GM23248 (cell line): Measurements from ENCODE around the gene PARP16. TPM values are rescaled to one million over a fixed set of nuclear protein-coding genes. Genes with fewer than 3 reads are reported as not detected.

Source experiments
- DNase-seq: peaks from one replicate; pipeline ENCODE4 v3.0.0-alpha.2; 2015
- H2AFZ ChIP-seq: fragments of 200-600 bp; sonication (generic); 2 replicates; pipeline ENCODE4 v1.6.1; 2016; ENCODE audit warnings: antibody characterized with exemption
- H3F3A ChIP-seq: fragments of 200-600 bp; sonication (generic); 2 replicates; pipeline ENCODE4 v1.6.1; 2016; ENCODE audit warnings: mild to moderate bottlenecking, antibody characterized with exemption, mixed run types; ENCODE audit not compliant: insufficient read depth
- H3K27ac ChIP-seq: fragments of 200-600 bp; sonication (generic); 2 replicates; pipeline ENCODE4 v1.5.1; 2016; ENCODE audit warnings: mild to moderate bottlenecking
- H3K27me3 ChIP-seq: fragments of 200-600 bp; sonication (generic); replicated peaks from 2 replicates; pipeline ENCODE4 v1.6.1; 2016; ENCODE audit warnings: mild to moderate bottlenecking; ENCODE audit not compliant: insufficient read depth
- H3K36me3 ChIP-seq: fragments of 200-600 bp; sonication (generic); 2 replicates; pipeline ENCODE4 v1.6.1; 2016; ENCODE audit warnings: low read depth, mild to moderate bottlenecking
- H3K4me1 ChIP-seq: fragments of 200-600 bp; sonication (generic); 2 replicates; pipeline ENCODE4 v1.6.1; 2016; ENCODE audit warnings: mild to moderate bottlenecking; ENCODE audit not compliant: insufficient read depth
- H3K4me2 ChIP-seq: fragments of 200-600 bp; sonication (generic); one replicate; pipeline ENCODE4 v1.6.1; 2016; ENCODE audit warnings: mild to moderate bottlenecking; ENCODE audit not compliant: unreplicated experiment
- H3K4me3 ChIP-seq: fragments of 200-600 bp; sonication (generic); 2 replicates; pipeline ENCODE4 v1.5.1; 2016; ENCODE audit warnings: mild to moderate bottlenecking
- H3K79me2 ChIP-seq: fragments of 200-600 bp; sonication (generic); 2 replicates; pipeline ENCODE4 v1.6.1; 2016; ENCODE audit warnings: mild to moderate bottlenecking; ENCODE audit not compliant: insufficient read depth
- H3K9ac ChIP-seq: fragments of 200-600 bp; sonication (generic); 2 replicates; pipeline ENCODE4 v1.6.1; 2016; ENCODE audit warnings: mild to moderate bottlenecking
- H3K9me2 ChIP-seq: fragments of 200-600 bp; sonication (generic); 2 replicates; pipeline ENCODE4 v1.6.1; 2016; ENCODE audit warnings: mixed run types, mild to moderate bottlenecking, moderate library complexity; ENCODE audit not compliant: insufficient read depth
- H3K9me3 ChIP-seq: fragments of 200-600 bp; sonication (generic); one replicate; pipeline ENCODE4 v1.6.1; 2017; ENCODE audit warnings: low read depth
- H4K20me1 ChIP-seq: fragments of 200-600 bp; sonication (generic); 2 replicates; pipeline ENCODE4 v1.6.0; 2016; ENCODE audit not compliant: insufficient read depth
- EZH2 ChIP-seq: fragments of 200-600 bp; sonication (generic); IDR thresholded peaks from 2 replicates; pipeline ENCODE4 v1.6.1; 2018; ENCODE audit warnings: antibody characterized with exemption, mild to moderate bottlenecking; ENCODE audit not compliant: insufficient read depth, poor library complexity, severe bottlenecking
- EZH2phosphoT487 ChIP-seq: fragments of 200-600 bp; sonication (generic); IDR thresholded peaks from 2 replicates; pipeline ENCODE4 v1.6.1; 2018; ENCODE audit warnings: antibody characterized with exemption, moderate library complexity, mild to moderate bottlenecking, low read depth; ENCODE audit not compliant: insufficient read depth
- WGBS, 2 experiments: methylation state at CpG; one replicate each; pipeline ENCODE4 v1.1.6; 2015 to 2017; ENCODE audit warnings: low lambda C conversion rate in 2 of 2, low coverage in 1 of 2; ENCODE audit errors: missing lambda C conversion rate in 2 of 2; 5-methylcytosine and 5-hydroxymethylcytosine counted together
- in situ Hi-C: fragments of 300-500 bp; cut with MboI; formaldehyde crosslinking; loops from 2 replicates; pipeline ENCODE4 v1.15.0; 2020
- polyA plus RNA-seq: library from polyadenylated mRNA; unstranded; fragments of >200 nt; fragmentation: Nextera tagmentation; extraction: Ambion mirVana; gene quantifications from 2 replicates; pipeline ENCODE4 v1.2.1, GENCODE V29; 2016
- total RNA-seq: library from RNA; depleted of rRNA; stranded (reverse); fragments of >200 nt; shearing (Covaris generic); gene quantifications from 2 replicates; pipeline ENCODE4 v1.2.3, GENCODE V29; 2014

Gene PARP16
- total and polyA plus RNA-seq, 2 experiments from 2014 or later = 5.6 to 7.7 TPM

DNA sequence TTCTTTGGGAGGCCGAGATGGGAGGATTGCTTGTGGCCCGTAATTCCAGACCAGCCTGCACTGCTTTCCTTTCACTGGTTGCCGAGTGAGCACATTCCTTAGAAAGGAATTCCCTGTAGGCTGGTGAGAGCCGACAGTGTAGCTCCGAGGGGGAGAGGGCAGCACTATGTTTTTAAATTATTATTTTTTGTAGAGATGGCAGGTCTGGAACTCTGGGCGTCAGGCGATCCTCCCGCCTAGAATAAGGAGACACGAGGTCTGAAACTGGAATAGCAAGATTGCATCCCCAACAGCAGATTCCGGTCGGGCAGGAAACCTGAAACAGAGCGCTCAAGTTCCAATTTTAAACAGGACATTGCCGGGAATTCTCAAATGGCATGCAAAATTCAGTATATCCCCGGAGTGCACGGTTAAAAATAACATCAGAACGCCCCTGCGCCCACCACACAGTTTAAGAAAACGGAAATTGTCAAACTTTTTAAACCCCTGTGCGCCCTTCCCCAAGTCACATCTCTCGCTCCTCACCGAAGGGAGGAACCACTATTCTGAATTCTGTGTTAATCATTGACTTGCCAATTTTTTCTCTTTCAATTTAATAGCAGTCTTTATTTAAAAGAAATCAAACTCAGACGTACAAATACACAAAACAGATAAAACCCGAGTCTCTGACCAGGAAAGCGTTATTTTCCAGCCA, 17.2 kb upstream of the PARP16 start:
- no peaks in the 10 kb centered on the region for H3K79me2 ChIP-seq
- peak overlapping the region; percentile 97 for H3K4me2 ChIP-seq
- peak overlapping the region; percentile 98 for H2AFZ ChIP-seq
- H3K9ac ChIP-seq = peak overlapping the region; percentile 87
- no peaks in the 10 kb centered on the region for H3K9me2 ChIP-seq
- peaks cover 5% of the 10 kb centered on the region; the same call in 1 of the 2 replicates for H3K4me1 ChIP-seq
- in situ Hi-C loops = no loop called here
- peak overlapping the region; percentile 74 for H3K4me3 ChIP-seq
- no peaks in the 10 kb centered on the region for H4K20me1 ChIP-seq
- peaks cover 23% of the 10 kb centered on the region for H3F3A ChIP-seq
- 1 to 2% methylated on average over 24 of the region's 24 CpGs for WGBS, 2 experiments
- no peaks in the 10 kb centered on the region for H3K27me3 ChIP-seq
- peak; percentile 72 for DNase-seq
- peak overlapping the region; percentile 84 for H3K27ac ChIP-seq
- TF ChIP-seq EZH2 (no peak), EZH2phosphoT487 (no peak)
- H3K36me3 ChIP-seq = no peaks in the 10 kb centered on the region
- H3K9me3 ChIP-seq = no peaks in the 10 kb centered on the region

DNA sequence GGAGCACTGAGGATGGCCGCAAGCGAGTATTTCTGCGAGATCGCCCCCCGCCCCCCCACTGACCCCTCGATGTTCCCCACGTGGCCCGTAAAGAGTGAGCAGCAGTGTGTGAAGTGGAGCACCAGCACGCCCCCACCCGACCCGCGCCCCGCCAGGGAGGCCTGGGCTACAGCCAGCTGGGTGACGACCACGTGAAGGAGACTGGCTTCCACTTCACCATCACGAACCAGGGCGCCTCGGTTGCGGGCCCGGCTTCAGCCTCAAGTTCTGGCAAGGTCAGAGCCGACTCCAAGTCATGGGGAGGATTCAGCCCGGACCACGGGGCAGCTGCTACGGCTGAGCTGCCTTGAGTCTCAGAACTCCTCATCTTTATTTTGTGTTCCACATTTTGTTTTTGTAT, 15.4 kb upstream of the PARP16 start:
- no peak for TF ChIP-seq EZH2phosphoT487
- no peak for TF ChIP-seq EZH2
- peaks cover 10% of the 10 kb centered on the region for H3K4me1 ChIP-seq
- 70 to 82% methylated on average over 18 to 24 of the region's 24 CpGs for WGBS, 2 experiments
- no peaks in the 10 kb centered on the region for H3K79me2 ChIP-seq
- in situ Hi-C loops = no loop called here
- H3F3A ChIP-seq = peaks cover 28% of the 10 kb centered on the region
- no peak overlapping the region for H3K4me2 ChIP-seq
- DNase-seq = no peak
- H3K9me3 ChIP-seq = no peaks in the 10 kb centered on the region
- H4K20me1 ChIP-seq = no peaks in the 10 kb centered on the region
- H3K9ac ChIP-seq = no peak overlapping the region
- no peak overlapping the region for H3K27ac ChIP-seq
- H2AFZ ChIP-seq = no peak overlapping the region
- H3K36me3 ChIP-seq = no peaks in the 10 kb centered on the region
- no peaks in the 10 kb centered on the region for H3K9me2 ChIP-seq
- H3K27me3 ChIP-seq = no peaks in the 10 kb centered on the region
- no peak overlapping the region for H3K4me3 ChIP-seq

DNA sequence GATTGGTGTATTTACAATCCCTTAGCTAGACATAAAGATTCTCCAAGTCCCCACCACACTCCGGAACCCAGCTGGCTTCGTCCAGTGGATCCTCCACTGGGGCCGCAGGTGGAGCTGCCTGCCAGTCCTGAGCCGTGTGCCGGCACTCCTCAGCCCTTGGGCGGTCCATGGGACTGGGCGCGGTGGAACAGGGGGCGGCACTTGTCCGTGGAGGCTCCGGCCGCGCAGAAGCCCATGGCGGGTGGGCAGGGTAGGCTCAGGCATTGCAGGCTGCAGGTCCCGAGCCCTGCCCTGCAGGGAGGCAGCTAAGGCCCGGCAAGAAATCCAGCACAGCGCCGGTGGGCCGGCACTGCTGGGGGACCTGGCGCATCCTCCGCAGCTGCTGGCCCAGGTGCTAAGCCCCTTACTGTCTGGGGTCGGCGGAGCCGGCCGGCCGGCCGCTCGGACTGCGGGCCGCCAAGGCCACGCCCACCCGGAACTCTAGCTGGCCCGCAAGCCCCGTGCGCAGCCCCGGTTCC, 14.3 kb upstream of the PARP16 start:
- no peak overlapping the region for H3K9ac ChIP-seq
- H3K4me3 ChIP-seq = no peak overlapping the region
- H2AFZ ChIP-seq = no peak overlapping the region
- no peak overlapping the region for H3K27ac ChIP-seq
- H3K9me3 ChIP-seq = no peaks in the 10 kb centered on the region
- no peak for DNase-seq
- no peak overlapping the region for H3K4me2 ChIP-seq
- in situ Hi-C loops = no loop called here
- H3K79me2 ChIP-seq = no peaks in the 10 kb centered on the region
- H4K20me1 ChIP-seq = no peaks in the 10 kb centered on the region
- no peaks in the 10 kb centered on the region for H3K36me3 ChIP-seq
- H3K4me1 ChIP-seq = peaks cover 10% of the 10 kb centered on the region
- peaks cover 26% of the 10 kb centered on the region for H3F3A ChIP-seq
- H3K9me2 ChIP-seq = no peaks in the 10 kb centered on the region
- TF ChIP-seq EZH2 (no peak), EZH2phosphoT487 (no peak)
- 94 to 96% methylated on average over 12 to 28 of the region's 36 CpGs for WGBS, 2 experiments
- H3K27me3 ChIP-seq = no peaks in the 10 kb centered on the region

DNA sequence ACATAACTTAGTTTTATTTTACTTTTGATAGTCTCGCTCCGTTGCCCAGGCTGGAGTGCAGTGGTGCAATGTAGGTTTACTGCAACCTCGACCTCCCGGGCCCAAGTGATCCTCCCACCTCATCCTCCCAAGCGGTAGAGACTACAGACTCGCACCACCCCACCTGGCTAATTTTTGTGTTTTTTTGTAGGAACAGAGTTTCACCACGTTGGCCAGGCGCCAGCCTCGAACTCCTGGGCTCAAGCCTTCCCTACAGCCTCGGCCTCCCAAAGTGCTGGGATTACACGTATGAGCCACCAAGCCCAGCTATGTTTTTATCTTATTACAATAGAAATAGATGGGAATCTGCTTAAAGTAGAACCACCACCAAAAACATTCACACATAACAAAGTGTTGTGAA, 12.0 kb upstream of the PARP16 start:
- Histone ChIP-seq H3K36me3 (no peaks in the 10 kb centered on the region), H2AFZ (no peak overlapping the region), H3F3A (peaks cover 15% of the 10 kb centered on the region), H3K9me3 (no peaks in the 10 kb centered on the region), H3K9me2 (no peaks in the 10 kb centered on the region), H3K27me3 (no peaks in the 10 kb centered on the region), H3K4me3 (no peak overlapping the region), H3K79me2 (no peaks in the 10 kb centered on the region), H3K4me2 (no peak overlapping the region), H3K4me1 (peaks cover 10% of the 10 kb centered on the region), H4K20me1 (no peaks in the 10 kb centered on the region), H3K27ac (no peak overlapping the region), H3K9ac (no peak overlapping the region)
- no peak for DNase-seq
- WGBS, 2 experiments = 64% methylated on average over 11 of the region's 11 CpGs
- TF ChIP-seq EZH2phosphoT487 = no peak
- no peak for TF ChIP-seq EZH2
- in situ Hi-C loops = no loop called here
